ENCODE results near the gene SOX12. TPM values are rescaled to one million over a fixed set of nuclear protein-coding genes. Genes with fewer than 3 reads are reported as not detected.
"Not testable (repeated sequence)": the region's sequence is repeated elsewhere in the genome, so short reads cannot be mapped to it uniquely, and the experiment has no call there.

Gene SOX12
- polyA plus RNA-seq, 1 of the 3 experiments (the other 2 are of a cell fraction): 11.3 TPM

- TF ChIP-seq ELF1 (IDR thresholded peaks at IDR 0.05) (no peak), RAD21 (IDR thresholded peaks at IDR 0.05; ENCODE audit: low read length) (no peak), RFX5 (IDR thresholded peaks at IDR 0.05; ENCODE audit: low read length) (no peak), USF1 (IDR thresholded peaks at IDR 0.05; ENCODE audit: borderline replicate concordance, low read depth) (peak; percentile 80), EP300 (IDR thresholded peaks at IDR 0.05; ENCODE audit: borderline replicate concordance in 1 of 2, low read depth in 1 of 2, low read length in 1 of 2) (no peak), POLR2AphosphoS5 (IDR thresholded peaks at IDR 0.05; ENCODE audit: low read depth, low read length) (no peak), NFIC (IDR thresholded peaks at IDR 0.05; ENCODE audit: borderline replicate concordance) (no peak)
These were observed 46.6 kb downstream of the SOX12 start (continued) for GRCh38 chr20:371755-372542.

DNA sequence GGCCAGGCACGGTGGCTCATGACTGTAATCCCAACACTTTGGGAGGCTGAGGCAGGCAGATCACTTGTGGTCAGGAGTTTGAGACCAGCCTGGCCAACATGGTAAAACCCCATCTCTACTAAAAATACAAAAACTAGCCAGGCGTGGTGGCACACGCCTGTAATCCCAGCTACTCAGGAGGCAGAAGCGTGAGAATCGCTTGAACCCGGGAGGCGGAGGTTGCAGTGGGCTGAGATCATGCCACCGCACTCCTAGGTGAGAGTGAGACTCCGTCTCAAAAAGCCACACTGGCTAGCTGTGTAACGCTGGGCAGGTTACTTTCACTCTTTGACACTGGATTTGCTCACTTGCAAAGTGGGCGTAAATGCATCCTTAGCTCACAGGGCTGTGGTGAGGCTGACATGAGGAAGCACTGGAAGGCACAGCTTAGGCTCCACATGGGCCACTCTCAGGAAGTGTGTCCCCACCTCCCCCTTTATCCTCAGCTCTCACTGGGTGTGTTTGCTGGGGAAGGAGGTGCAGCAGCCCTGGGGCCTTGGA, 47.3 kb downstream of the SOX12 start:
- H3K9ac ChIP-seq; H2AFZ ChIP-seq (ENCODE audit: low read depth): not testable (repeated sequence)
- 100% methylated on average over 10 of the region's 11 CpGs for WGBS (ENCODE audit: low lambda C conversion rate)

DNA sequence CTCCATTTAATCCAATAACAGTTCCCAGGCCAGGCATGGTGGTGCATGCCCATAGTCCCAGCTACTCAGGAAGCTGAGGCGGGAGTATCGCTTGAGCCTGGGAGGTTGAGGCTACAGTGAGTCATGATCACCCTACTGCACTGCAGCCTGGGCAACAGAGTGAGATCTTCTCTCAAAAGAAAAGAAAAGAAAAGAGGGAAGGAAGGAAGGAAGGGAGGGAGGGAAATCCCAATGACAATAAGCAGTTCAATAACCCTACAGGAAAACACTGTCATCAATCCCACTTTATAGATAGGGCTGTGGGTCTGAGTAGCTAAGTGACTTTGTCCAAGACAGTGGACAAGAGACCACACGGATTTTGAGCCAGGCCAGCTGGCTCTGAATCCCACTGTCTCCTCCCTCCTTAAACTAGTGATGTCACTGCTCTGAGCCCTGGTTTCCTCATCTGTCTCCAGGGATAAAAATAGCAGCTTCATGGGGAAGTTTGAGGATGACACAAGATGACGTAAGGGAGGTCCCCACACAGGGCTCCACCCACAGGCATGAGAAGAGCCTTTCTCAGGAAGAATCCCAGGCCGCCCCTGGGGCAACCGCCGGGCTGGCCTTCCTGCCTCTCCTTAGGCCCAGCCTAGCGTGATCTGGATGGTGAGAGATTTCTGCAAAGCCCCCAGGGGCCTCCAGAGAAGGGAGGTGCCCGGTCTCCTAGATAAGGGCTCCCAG, 48.0 kb downstream of the SOX12 start:
- peak; percentile 44 for DNase-seq
- ChIA-PET POLR2A (interaction anchor here (1.1 kb wide), 1 partner anchor 9 kb away, joined by 3 read pairs; no protein-coding TSS in a partner anchor), CTCF (interaction anchor here (1.3 to 3.7 kb wide), 5 partner anchors 11 to 58 kb away, joined by 4 to 24 read pairs (median 5); no protein-coding TSS in a partner anchor)
- Histone ChIP-seq H3K4me3 (ENCODE audit: low read depth in 2 of 2, low read length in 1 of 2) (no peak overlapping the region), H2AFZ (ENCODE audit: low read depth) (peak overlapping the region; percentile 44; the same call in 1 of the 2 replicates), H3K27ac (ENCODE audit: low read depth in 2 of 2, low read length in 1 of 2) (peak overlapping the region in 1 of 2 experiments; percentile 76; a peak in 2 of 4 replicates), H3K4me2 (no peak overlapping the region), H3K9me3 (no peaks in the 10 kb centered on the region), H3K9me2 (no peaks in the 10 kb centered on the region), H4K20me1 (ENCODE audit: insufficient read depth) (no peaks in the 10 kb centered on the region), H3K79me2 (ENCODE audit: insufficient read depth) (no peaks in the 10 kb centered on the region), H3K9ac (no peak overlapping the region), H3K4me1 (ENCODE audit: control insufficient read depth in 1 of 2, insufficient read depth in 2 of 2, low read depth in 1 of 2, low read length in 1 of 2) (peaks cover 10 to 27% of the 10 kb centered on the region in 2 experiments; a peak in 3 of 4 replicates), H3F3A (replicated peaks; ENCODE audit: insufficient read depth) (peaks cover 12% of the 10 kb centered on the region), H3K36me3 (replicated peaks in 1 of 2; ENCODE audit: control insufficient read depth in 1 of 2, insufficient read depth in 2 of 2, low read length in 1 of 2) (no peaks in the 10 kb centered on the region), H3K27me3 (ENCODE audit: insufficient read depth) (no peaks in the 10 kb centered on the region)
- 75% methylated on average over 7 of the region's 9 CpGs for WGBS (ENCODE audit: low lambda C conversion rate)
- TF ChIP-seq MEF2A (IDR thresholded peaks at IDR 0.05; ENCODE audit: borderline replicate concordance, low read depth) (peak; percentile 66; the same call in 1 of the 2 replicates), NFIC (IDR thresholded peaks at IDR 0.05; ENCODE audit: borderline replicate concordance) (no peak), ELF1 (IDR thresholded peaks at IDR 0.05) (no peak), JUND (IDR thresholded peaks at IDR 0.05) (no peak), YY1 (IDR thresholded peaks at IDR 0.05; ENCODE audit: low read depth) (no peak), FOXM1 (IDR thresholded peaks at IDR 0.05; ENCODE audit: low read depth) (no peak), FOSL2 (IDR thresholded peaks at IDR 0.05; ENCODE audit: borderline replicate concordance, low read depth) (no peak), FOXJ3 (CRISPR knock-in tag; IDR thresholded peaks at IDR 0.05) (no peak), RFX5 (IDR thresholded peaks at IDR 0.05; ENCODE audit: low read length) (peak; percentile 35; the same call in 1 of the 2 replicates), TEAD4 (IDR thresholded peaks at IDR 0.05; ENCODE audit: borderline replicate concordance, insufficient read depth) (no peak)
- TF ChIP-seq, protein P1, sequence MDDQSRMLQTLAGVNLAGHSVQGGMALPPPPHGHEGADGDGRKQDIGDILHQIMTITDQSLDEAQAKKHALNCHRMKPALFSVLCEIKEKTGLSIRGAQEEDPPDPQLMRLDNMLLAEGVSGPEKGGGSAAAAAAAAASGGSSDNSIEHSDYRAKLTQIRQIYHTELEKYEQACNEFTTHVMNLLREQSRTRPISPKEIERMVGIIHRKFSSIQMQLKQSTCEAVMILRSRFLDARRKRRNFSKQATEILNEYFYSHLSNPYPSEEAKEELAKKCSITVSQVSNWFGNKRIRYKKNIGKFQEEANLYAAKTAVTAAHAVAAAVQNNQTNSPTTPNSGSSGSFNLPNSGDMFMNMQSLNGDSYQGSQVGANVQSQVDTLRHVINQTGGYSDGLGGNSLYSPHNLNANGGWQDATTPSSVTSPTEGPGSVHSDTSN (IDR thresholded peaks at IDR 0.05): 0 out of 2 replicates have a peak, but pooled peaks have one; percentile 6
- TF ChIP-seq, protein P2, sequence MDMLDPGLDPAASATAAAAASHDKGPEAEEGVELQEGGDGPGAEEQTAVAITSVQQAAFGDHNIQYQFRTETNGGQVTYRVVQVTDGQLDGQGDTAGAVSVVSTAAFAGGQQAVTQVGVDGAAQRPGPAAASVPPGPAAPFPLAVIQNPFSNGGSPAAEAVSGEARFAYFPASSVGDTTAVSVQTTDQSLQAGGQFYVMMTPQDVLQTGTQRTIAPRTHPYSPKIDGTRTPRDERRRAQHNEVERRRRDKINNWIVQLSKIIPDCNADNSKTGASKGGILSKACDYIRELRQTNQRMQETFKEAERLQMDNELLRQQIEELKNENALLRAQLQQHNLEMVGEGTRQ (IDR thresholded peaks at IDR 0.05; ENCODE audit: borderline replicate concordance, low read depth, low read length): no peak

More for the DNA sequence above, 47.3 kb downstream of the SOX12 start:
- Histone ChIP-seq H3K4me2 (0 out of 2 replicates have a peak overlapping the region, but pooled peaks have one; percentile 29), H3K27ac (ENCODE audit: low read depth in 2 of 2, low read length in 1 of 2) (peak overlapping the region in 1 of 2 experiments; percentile 76; a peak in 2 of 4 replicates), H3K4me1 (ENCODE audit: control insufficient read depth in 1 of 2, insufficient read depth in 2 of 2, low read depth in 1 of 2, low read length in 1 of 2) (peaks cover 10 to 27% of the 10 kb centered on the region in 2 experiments; a peak in 3 of 4 replicates), H3F3A (replicated peaks; ENCODE audit: insufficient read depth) (peaks cover 12% of the 10 kb centered on the region)
- H3K9me3 ChIP-seq; DNase-seq; H3K79me2 ChIP-seq (ENCODE audit: insufficient read depth); H3K36me3 ChIP-seq (replicated peaks in 1 of 2; ENCODE audit: control insufficient read depth in 1 of 2, insufficient read depth in 2 of 2, low read length in 1 of 2); H3K4me3 ChIP-seq (ENCODE audit: low read depth in 2 of 2, low read length in 1 of 2); H3K9me2 ChIP-seq; H4K20me1 ChIP-seq (ENCODE audit: insufficient read depth); H3K27me3 ChIP-seq (ENCODE audit: insufficient read depth): not testable (repeated sequence)
- ChIA-PET POLR2A (interaction anchor here (1.1 to 1.9 kb wide), 2 partner anchors 8 to 10 kb away, joined by 3 to 11 read pairs; partner anchors contain the start of gene TRIB3), CTCF (interaction anchor here (0.6 to 3.7 kb wide), 5 partner anchors 11 to 839 kb away, joined by 3 to 24 read pairs (median 5); no protein-coding TSS in a partner anchor)

Data from SK-N-SH (cell line).